Measurements from ENCODE around the gene MAP3K8.
"Not testable (repeated sequence)": the region's sequence is repeated elsewhere in the genome, so short reads cannot be mapped to it uniquely, and the experiment has no call there.

The MAP3K8 gene

DNA sequence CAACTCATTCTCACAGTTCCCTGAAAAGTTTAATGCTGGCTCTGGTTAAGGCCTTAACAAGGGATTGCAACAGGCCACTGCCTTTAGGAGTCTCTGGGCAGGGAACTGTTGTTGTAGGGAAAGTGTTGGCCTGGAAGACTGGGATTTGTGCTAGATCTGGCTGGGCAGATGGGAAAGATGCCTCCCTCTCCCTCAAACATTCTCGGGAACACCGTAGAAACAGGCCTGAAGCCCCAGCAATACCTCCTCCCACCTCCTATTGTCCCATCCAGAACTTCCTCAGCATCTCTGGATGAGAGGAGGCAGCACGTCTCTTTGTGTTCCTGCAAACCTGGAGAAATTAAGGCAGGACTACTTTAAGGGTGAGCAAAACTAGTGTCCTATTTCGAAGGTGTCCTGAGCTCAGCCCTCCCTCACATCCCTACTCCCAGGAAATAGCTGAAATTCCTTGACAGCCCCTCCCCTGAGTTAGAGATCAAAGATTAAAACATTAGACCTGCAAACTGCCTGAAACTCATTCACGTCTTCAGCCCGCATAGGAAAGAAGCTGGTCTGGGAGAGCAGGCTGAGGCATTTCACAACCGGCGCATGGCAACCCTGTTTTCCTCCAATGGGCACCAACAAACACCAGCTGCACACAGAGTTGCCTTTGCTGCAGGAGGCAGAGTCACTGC, 10.9 kb upstream of the MAP3K8 start:
- DNase-seq: peak in 4 of 14 donors; percentile 6 to 42 (median 10)

DNA sequence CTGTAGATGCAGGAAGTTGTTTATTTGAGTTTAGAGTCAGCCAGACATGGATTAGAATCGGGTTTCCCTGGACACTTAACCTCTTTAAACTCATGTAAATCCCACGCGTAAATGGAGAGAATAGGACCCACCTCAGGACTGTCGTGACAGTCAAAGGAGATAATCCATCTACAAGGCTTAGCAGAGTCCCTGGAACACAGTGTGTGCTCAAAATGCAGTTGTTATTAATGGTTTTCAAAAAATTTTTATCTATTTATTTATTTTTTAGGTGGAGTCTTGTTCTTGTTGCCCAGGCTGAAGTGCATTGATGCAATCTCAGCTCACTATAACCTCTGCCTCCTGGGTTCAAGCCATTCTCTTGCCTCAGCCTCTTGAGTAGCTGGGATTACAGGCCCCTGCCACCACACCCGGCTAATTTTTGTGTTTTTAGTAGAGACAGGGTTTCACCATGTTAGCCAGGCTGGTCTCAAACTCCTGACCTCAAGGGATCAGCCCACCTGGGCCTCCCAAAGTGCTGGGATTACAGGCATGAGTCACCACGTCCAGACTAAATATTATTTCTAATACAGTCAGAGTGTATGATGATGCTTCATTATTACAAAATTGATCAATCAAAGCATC, 10.2 kb upstream of the MAP3K8 start:
- not testable (repeated sequence) for DNase-seq

DNA sequence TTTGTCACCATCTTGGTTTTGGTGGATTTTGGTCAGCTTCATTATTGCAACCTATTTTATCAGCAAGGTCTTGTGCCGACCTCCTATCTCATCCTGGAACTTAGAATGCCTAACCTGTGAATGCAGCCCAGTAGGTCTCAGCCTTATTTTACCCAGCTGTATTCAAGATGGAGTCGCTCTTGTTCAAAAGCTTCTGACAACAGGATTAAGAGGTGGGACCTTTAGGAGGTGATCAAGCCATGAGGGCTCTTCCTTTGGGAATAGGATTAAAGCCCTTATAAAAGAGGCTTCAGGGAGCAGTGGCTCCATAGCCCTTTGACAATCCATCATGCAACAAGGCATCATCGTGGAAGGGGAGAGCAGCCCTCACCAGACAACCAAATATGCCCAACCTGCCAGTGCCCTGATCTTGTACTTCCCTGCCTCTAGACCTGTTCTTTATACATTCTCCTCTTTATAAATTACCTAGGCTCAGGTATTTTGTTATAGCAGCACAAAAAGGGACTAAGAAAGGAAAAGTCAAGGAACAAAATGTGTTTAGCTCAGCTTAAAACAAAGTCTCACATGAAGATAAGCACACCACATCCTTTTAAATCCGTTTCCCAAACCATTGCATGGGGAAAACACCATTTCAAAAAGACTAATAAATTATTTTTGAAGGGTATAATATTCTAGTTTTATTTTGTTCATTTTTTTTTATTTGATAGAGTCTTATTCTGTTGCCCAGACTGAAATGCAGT, 8.5 kb upstream of the MAP3K8 start:
- no peak for DNase-seq

DNA sequence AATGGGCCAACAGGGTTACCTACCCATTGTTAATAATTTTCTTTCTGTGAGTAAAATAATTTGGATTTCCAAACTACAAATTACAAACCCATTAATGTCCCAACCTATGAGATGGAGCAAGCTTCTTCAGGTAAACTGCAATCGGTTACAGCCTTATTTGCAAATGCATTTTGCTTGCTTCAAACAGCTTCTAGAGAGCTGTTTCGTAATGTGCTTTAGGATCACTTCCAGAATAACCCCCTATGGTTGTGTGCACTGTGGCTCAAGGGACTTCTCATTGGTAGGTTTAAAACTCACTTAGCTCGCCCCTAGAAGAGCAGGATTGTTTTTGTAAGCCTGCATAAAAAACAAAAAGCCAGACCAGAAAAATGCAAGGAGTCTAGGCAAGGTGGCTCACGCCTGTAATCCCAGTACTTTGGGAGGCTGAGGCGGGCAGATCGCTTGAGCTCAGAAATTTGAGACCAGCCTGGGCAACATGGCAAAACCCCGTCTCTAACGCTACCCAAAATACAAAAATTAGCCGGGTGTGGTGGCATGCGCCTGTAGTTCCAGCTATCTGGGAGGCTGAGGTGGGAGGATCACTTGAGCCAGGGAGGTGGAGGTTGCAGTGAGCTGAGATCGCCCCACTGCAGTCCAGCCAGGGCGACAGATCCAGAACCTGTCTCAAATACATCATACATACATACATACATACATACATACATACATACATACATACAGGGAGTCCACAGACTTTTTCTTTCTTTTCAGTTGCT, 3.3 kb upstream of the MAP3K8 start:
- DNase-seq: no peak

DNA sequence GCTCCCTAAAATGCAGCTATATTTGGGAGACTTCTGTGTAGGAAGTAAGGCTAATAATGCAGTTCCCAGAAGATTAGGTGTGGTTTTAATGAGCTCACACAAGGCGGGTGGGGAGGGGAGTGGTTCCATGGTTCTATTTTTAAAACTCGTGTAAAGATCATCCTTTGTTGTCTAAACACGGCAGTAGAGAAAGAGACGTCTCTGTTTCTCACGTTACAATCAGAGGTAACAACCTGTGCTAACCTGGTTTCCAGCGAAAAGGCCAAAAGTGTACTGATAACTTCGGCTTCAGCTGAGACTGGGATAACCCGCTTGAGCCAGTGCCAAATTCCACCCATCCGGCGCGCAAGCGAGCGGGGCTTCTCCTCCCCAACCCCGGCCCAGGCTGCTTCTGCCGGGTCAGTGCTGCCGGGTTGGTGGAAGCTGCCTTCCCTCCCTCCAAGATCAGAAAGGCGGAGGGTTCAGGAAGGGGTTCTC, 2.5 kb upstream of the MAP3K8 start:
- DNase-seq: no peak

DNA sequence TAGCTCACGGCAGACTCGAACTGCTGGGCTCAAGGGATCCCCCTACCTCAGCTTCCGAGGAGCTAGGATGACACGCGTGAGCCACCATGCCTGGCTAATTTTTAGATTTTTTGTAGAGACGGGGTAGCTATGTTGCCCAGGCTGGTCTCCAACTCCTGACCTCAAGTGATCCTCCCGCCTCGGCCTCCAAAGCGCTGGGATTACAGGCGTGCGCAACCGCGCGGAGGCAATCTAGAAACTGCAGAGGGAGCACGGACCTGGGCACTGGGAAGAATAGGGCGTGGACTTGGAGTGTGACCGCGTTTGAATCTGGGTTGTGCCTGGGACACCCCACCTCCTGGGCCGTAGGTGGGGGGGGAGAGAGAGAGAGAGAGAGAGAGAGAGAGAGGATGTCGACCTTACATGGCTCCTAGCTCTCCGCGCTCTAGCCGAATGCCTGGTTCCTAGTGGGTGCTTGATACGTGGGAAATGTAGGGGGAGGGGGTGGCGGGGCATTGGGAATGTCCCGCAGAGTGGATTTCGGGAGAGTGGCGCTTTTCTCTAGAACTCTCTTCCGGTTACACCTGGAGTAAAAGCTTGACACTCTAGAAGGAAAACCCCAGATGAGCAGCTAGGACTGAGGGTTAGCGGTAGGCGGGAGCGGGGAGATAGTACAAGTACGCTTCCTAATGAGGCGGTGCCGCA, 1.2 kb upstream of the MAP3K8 start:
- peak in 4 of 14 donors; percentile 17 to 52 (median 42) for DNase-seq

DNA sequence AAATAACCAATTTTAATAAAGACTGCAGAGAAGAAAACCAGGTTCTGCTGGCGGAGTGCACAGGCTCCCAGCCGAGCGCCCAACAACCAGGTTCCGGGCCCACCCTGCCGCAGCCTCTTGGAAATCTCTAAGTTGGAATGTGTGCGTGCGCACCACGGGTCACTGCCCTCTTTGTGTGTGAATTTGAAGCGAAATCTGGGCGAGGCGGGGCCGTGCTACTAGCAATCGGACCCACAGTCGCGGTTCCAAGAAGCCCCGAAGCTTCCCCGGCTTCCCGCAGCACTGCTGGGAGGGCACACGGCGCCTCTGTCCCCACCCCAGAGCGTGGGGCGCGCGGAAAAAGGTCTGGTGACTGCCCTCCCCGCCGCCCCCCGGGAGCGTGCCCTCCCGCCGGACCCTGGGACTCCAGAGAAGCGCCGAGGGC, 666 bp upstream of the MAP3K8 start:
- DNase-seq: peak in 3 of 14 donors; percentile 61 to 77 (median 62)

DNA sequence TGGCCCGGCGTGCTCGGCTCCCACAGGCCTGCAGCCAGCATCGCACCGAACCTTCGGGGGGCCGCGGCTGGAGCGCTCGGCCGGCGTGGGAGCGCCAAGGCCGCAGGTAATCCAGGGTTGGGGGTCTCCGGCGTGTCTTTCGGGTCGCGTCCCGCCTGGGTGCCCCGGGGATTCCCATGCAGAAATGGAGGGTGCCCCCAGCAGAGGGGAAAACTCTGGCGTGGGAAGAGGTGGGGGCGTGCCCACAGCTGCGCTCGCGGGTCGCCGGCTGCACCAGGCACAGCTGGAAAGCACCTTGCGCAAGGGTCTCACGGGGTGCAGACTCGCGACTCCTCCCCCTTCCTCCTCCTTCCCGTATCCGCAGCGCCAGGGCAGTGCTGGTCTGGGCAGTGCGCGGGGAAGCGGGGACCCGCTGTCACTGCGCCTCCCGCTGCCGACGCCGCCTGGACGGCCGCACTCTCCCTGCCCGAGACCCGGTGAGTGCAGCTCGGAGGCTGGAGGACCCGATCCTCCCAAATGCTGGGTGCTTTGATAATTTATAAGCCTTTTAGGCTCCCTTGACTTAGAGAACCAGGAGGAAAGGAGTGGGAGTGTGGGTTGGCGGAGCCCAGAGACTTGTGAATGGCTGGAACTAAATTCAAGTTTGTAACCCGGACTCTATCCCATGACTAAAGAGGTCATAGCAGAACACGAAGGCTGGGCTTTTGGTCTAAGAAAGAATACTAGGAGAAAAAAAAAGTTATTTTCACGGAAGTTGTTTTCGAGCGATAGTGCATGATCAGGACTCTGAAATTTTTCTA, 489 bp downstream of the MAP3K8 start:
- peak in 11 of 14 donors; percentile 18 to 72 (median 54) for DNase-seq

DNA sequence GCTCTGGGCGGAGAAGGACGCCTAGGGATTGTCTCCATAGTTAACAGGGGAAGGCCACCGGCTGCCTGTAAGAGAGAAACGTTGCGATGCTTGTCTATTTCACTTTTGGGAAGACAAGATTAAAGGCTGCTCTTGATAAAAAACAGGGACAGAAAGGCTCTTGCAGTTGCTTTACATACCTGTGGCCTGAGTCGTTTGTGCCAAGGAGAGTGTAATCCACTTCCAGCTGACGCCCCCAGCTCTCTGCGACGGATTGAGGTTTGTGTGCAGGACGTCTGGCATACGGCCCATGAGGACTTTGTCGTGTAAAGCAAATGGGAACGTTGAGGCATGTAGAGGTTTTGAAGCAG, 1.1 kb downstream of the MAP3K8 start:
- peak in 1 of 14 donors; percentile 32 for DNase-seq

DNA sequence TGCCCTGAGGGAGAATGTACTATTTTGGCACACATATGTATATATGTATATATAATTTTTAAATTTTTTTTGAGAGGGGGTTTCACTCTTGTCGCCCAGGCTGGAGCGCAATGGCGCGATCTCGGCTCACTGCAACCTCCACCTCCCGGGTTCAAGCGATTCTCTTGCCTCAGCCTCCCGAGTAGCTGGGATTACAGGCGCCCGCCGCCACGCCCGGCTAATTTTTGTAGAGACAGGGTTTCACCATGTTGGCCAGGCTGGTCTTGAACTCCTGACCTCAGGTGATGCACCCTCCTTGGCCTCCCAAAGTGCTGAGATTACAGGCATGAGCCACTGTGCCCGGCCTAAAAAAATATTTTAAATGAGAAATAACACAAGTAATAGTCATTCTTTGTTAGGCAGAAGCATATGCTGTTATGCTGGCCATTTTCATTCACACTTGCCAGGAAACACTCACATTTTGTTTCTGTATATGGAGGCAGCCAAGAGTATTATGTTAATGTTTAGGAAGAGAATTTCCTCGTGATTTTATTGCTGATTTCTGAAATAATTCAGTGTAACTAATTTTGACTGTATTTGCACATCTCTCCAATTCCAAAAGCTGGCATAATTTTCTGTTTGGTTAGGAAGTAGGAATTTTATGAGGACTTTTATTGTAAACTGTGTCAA, 1.6 kb downstream of the MAP3K8 start:
- not testable (repeated sequence) for DNase-seq

DNA sequence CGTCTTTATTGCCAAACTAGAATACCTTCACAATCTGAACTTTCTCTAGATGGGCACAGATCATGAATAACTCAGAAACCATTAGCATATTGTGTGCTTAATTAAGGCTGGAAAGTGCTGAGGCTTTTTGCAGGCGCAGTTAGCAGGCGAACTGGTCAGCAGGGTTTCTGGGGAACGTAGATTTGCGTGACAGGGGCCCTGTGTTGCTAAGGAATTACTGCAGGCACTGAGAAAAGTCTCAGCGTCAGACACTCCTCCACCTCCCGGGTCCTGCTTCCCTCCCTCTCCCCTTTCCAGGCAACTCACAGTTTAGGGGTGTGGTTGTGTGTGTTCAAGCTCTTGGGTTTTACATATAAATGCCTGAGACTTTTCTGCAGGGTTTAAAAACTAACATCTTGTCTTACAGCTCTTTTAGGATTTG, 2.2 kb downstream of the MAP3K8 start:
- DNase-seq: peak in 6 of 14 donors; percentile 5 to 25 (median 12)

DNA sequence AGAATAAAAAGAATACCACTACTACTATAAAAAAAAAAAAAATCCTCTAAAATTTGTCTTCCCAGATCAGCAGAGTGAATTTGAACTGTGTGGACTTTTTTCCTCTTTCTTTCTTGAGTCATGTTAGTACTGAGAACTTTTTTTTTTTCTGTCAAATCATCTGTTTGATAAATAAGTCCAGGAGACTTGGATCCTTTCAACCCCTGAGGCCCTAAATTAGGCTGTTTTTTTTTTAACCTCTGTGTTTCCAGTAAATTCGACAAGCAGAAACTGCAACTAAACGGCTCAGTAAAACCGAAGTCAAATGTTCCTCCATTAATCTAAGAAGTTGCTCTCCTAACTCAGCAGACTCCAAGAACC, 2.7 kb downstream of the MAP3K8 start:
- no peak for DNase-seq

DNA sequence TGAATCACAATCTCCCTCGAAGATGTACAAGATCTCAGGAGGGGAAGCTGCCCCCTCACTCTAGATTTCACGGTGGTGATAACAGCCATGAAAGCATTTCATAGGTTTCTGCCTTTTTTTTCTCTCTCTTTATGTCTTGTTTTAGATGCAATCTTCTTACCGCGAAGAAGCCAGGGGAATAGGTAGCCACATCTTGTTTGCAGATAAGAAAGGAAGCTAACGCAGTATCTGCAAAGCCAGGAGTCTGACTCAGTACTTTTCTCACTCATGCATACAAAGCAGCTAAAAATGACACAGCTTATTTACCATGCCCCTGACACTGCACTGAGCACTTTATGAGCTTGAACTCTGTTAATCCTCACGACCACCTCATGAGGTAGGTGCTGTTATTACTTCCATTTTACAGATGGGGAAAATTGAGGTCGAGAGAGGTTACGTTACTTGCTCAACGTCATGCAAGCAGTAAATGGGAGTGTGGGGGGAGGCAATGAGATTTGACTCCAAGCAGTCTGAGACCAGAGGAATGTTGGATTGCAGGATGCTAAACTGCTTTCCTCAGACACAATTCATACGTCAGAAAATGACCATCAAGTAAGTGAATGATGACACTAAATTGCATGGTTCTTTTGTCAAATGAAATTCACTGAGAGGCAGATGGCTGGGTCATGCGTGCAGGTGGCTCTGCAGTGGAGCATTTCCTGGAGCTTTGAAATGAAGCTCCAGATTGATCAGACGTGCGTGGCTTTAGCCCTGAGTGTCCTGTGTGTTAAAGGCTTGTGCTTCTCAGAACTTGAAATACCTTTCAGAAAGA, 3.3 kb downstream of the MAP3K8 start:
- DNase-seq: no peak

DNA sequence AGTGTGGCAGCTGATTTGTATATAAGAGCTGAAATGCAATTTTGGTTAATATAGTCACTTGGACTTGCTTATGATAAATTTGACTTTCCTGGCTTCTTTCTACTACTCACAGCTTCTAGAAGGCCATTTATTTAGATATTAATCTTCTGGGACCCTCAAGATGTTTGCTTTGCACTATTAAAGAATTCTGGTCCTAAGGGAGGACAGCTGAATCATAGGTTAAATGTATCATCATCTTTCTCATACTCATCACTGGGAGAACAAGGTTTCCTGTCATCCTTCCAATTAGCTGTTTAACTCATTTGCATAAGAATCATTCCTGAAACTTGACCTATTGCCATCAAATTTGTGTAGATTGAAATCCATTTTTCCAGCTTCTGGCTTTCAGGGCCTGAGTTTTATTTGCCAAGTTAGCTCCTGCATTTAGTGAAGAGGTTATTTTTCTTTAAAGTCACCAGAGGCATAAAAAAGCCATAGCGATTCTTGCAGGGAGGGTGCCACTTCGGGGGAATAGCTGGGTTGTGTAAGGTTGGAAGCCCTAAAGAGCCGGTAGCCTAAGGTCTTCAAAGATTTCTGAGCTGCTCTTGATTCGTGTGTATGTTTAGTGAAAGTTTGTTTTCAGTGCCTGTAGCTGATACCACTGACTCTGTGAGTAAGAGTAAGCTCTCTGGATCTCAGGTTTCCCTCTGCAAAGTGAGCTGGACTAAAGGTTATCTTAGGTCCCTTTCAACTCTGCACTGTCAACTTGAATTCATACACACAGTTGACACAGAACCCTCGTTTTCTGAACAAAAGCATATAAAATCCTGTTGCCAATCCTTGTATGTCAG, 4.3 kb downstream of the MAP3K8 start:
- no peak for DNase-seq

DNA sequence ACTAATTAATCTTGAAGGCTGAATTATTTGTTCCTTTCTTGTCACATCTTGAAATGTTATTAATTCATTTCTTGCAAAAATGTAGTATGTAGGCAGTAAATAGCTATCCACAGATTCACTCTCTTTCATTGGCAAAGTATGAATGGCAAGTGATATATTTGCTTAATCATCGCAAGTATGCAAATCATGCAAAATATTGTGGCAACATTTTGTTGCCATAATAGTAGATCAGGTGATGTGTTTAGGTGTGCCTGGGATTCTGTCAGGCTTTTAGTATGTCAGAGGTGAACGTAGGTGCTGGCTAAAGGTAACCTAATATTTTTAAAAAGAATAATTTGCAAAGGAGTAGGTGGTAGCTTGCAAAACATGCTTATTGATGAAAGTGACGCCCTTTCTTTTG, 5.9 kb downstream of the MAP3K8 start:
- DNase-seq: no peak

DNA sequence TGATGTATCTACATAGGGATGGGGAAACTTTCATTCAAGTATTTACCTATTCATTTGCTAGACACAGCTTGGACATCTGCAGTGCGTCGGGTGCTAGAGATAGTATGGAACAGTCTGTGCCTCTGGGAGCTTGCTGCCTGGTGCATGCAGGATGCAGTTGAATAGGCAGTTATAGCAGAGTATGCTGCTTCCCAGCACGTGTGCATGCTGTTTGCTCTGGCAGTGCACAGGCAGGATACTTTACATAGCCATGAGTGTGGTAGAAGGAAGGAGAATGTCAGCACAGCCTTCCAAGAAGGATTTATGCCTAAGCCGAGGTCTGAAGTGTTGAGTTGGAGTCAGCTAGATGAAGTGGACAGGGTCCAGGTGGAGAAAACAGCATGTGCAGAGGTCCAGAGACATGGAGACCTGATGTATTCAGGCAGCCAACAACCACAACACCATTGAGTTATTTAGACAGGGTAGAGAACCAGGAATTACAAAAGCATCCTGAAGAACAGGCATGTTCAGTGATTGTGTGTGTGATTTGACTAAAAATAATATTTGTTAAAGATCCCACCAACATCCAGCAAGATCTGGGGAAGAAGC, 8.1 kb downstream of the MAP3K8 start:
- DNase-seq: no peak

DNA sequence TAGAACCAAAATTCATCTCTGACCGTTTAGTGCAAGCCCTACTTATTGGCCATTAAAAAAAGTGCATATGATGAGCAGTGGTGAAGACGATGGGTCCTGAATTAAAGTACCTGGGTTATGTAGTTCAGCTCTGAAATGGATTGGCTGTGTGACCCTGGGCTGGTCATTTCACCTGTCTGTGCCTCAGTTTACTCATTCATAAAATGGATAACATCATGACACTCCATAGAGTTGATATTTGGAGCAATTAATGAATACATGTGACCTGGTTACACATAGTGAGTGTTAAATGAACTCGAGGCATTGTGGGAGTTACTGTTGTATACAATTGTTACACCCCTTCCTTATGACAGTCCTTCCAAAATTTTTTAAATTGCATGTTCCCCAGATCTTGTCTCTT, 9.1 kb downstream of the MAP3K8 start:
- DNase-seq: no peak

DNA sequence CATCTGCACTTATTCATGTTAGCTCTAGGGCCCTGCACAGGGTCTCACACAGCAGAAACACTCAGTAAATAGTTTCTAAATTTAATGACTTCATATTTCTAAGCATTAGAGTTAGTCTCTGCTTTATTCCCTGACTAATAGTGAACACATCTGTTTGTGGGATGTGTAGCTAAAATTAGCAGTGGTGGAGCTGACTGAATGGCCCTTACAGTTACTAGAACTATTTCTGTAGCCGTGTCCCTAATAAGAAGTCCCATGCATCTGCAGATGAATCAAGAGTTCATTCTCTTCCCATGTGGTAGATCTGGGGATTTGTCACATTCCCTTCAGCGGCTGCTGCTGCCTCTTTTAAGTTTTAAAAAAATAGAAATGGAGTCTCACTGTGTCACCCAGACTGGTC, 11.7 kb downstream of the MAP3K8 start:
- DNase-seq: no peak

Data from C1 segment of cervical spinal cord (tissue), 14 donors.